Chondrocyte (in vitro differentiated cells): ENCODE measurements around the gene ACSF3. TPM values are rescaled to one million over a fixed set of nuclear protein-coding genes. Genes with fewer than 3 reads are reported as not detected.

ENCODE experiments used
- DNase-seq: peaks from one replicate; pipeline ENCODE4 v3.0.0; 2021; ENCODE audit warnings: mixed read lengths, low spot score
- H3K27ac Mint-ChIP-seq: one replicate; pipeline ENCODE4 v1.8.0; 2021; ENCODE audit warnings: mild to moderate bottlenecking, moderate library complexity, mixed read lengths; ENCODE audit not compliant: unreplicated experiment
- H3K27me3 Mint-ChIP-seq: 2 replicates; pipeline ENCODE4 v1.8.0; 2021; ENCODE audit warnings: low read depth, mixed read lengths
- H3K36me3 Mint-ChIP-seq: 2 replicates; pipeline ENCODE4 v1.8.0; 2021; ENCODE audit warnings: low read depth, mixed read lengths
- H3K4me1 Mint-ChIP-seq: 2 replicates; pipeline ENCODE4 v1.8.0; 2021; ENCODE audit warnings: low read depth, mild to moderate bottlenecking, mixed read lengths
- H3K4me3 Mint-ChIP-seq: one replicate; pipeline ENCODE4 v1.8.0; 2021; ENCODE audit warnings: mild to moderate bottlenecking, moderate library complexity, mixed read lengths; ENCODE audit not compliant: unreplicated experiment
- H3K9me3 Mint-ChIP-seq: 2 replicates; pipeline ENCODE4 v1.8.0; 2021; ENCODE audit warnings: low read depth, mixed read lengths
- CTCF ChIP-seq: fragments of 200-600 bp; sonication (generic); IDR thresholded peaks from 2 replicates; pipeline ENCODE4 v1.5.0; 2021; ENCODE audit warnings: antibody characterized with exemption, mild to moderate bottlenecking, moderate library complexity
- total RNA-seq: library from RNA; stranded (reverse); gene quantifications from 3 replicates; pipeline ENCODE4 v1.2.1, GENCODE V29; 2021

The ACSF3 gene
- total RNA-seq, 1 donor from 2014 or later = 19.5 TPM

GRCh38 chr16:89074803-89075688 lies 18.6 kb upstream of the ACSF3 start:
- DNase-seq = no peak
- no peak for TF ChIP-seq CTCF
- no peak overlapping the region for H3K4me3 Mint-ChIP-seq
- peaks cover 4% of the 10 kb centered on the region for H3K4me1 Mint-ChIP-seq
- H3K36me3 Mint-ChIP-seq = no peaks in the 10 kb centered on the region
- H3K9me3 Mint-ChIP-seq = no peaks in the 10 kb centered on the region
- peaks cover 12% of the 10 kb centered on the region for H3K27me3 Mint-ChIP-seq
- no peak overlapping the region for H3K27ac Mint-ChIP-seq

- Mint-ChIP-seq H3K36me3 (no peaks in the 10 kb centered on the region), H3K27ac (no peak overlapping the region), H3K4me3 (no peak overlapping the region), H3K4me1 (peaks cover 4% of the 10 kb centered on the region), H3K9me3 (no peaks in the 10 kb centered on the region), H3K27me3 (peaks cover 12% of the 10 kb centered on the region)
- no peak for TF ChIP-seq CTCF
- no peak for DNase-seq
Observed at GRCh38 chr16:89076159-89076558, 17.5 kb upstream of the ACSF3 start.

GRCh38 chr16:89077076-89077475 lies 16.6 kb upstream of the ACSF3 start:
- peaks cover under 1% of the 10 kb centered on the region for H3K4me1 Mint-ChIP-seq
- H3K4me3 Mint-ChIP-seq = no peak overlapping the region
- TF ChIP-seq CTCF = no peak
- DNase-seq = no peak
- peaks cover 4% of the 10 kb centered on the region for H3K27me3 Mint-ChIP-seq
- no peak overlapping the region for H3K27ac Mint-ChIP-seq
- H3K9me3 Mint-ChIP-seq = no peaks in the 10 kb centered on the region
- H3K36me3 Mint-ChIP-seq = no peaks in the 10 kb centered on the region

GRCh38 chr16:89078172-89078571 lies 15.5 kb upstream of the ACSF3 start:
- Mint-ChIP-seq H3K9me3 (no peaks in the 10 kb centered on the region), H3K36me3 (no peaks in the 10 kb centered on the region), H3K27ac (no peak overlapping the region), H3K27me3 (peaks cover 2% of the 10 kb centered on the region), H3K4me3 (no peak overlapping the region), H3K4me1 (no peaks in the 10 kb centered on the region)
- TF ChIP-seq CTCF = no peak
- no peak for DNase-seq

- Mint-ChIP-seq H3K27me3 (peaks cover 2% of the 10 kb centered on the region), H3K36me3 (no peaks in the 10 kb centered on the region), H3K4me3 (no peak overlapping the region)
Observed at GRCh38 chr16:89079434-89079980, 14.1 kb upstream of the ACSF3 start.

More at GRCh38 chr16:89079434-89079980, 14.1 kb upstream of the ACSF3 start:
- DNase-seq = no peak
- Mint-ChIP-seq H3K4me1 (no peaks in the 10 kb centered on the region), H3K9me3 (no peaks in the 10 kb centered on the region), H3K27ac (no peak overlapping the region)
- no peak for TF ChIP-seq CTCF
